ENCODE data around the gene MYCBP2.

- no peak for TF ChIP-seq CTCF (IDR thresholded peaks at IDR 0.05 in 8 of 11, conservative IDR thresholded peaks at IDR 0.05 in 3 of 11)
- no peak for TF ChIP-seq POLR2A (IDR thresholded peaks at IDR 0.05)
Observed at GRCh38 chr13:77350811-77351210, 23.9 kb upstream of the MYCBP2 start.
